Astrocyte (in vitro differentiated cells and primary cell): ENCODE data around the gene USP34. TPM values are rescaled to one million over a fixed set of nuclear protein-coding genes. Genes with fewer than 3 reads are reported as not detected.

ENCODE experiments used
- DNase-seq: peaks from one replicate; pipeline ENCODE4 v3.0.0-alpha.2; 2010; ENCODE audit warnings: low read depth
- FAIRE-seq: peaks from 2 replicates; lab custom pipeline; 2011; peaks lifted over from hg19 to GRCh38; lab: Jason Lieb, UNC
- H2AFZ ChIP-seq: 2 replicates; pipeline ENCODE4 v1.6.0; 2012; ENCODE audit warnings: low read depth, low read length, inconsistent platforms
- H3K27ac ChIP-seq: 2 replicates; pipeline ENCODE4 v1.5.1; 2011; ENCODE audit warnings: low read depth, low read length, inconsistent platforms
- H3K27me3 ChIP-seq: 2 replicates; pipeline ENCODE4 v1.6.0; 2011; ENCODE audit warnings: low read length, inconsistent platforms; ENCODE audit not compliant: insufficient read depth
- H3K36me3 ChIP-seq: 2 replicates; pipeline ENCODE4 v1.5.1; 2011; ENCODE audit warnings: low read length, inconsistent platforms; ENCODE audit not compliant: insufficient read depth
- H3K4me1 ChIP-seq: 2 replicates; pipeline ENCODE4 v1.5.1; 2011; ENCODE audit warnings: low read length, inconsistent platforms; ENCODE audit not compliant: insufficient read depth
- H3K4me2 ChIP-seq: 2 replicates; pipeline ENCODE4 v1.6.0; 2012; ENCODE audit warnings: low read length, inconsistent platforms
- H3K4me3 ChIP-seq: 2 replicates; pipeline ENCODE4 v1.5.1; 2011; ENCODE audit warnings: low read depth, mild to moderate bottlenecking, low read length, inconsistent platforms; ENCODE audit not compliant: insufficient read depth
- H3K79me2 ChIP-seq: 2 replicates; pipeline ENCODE4 v1.6.0; 2012; ENCODE audit warnings: mild to moderate bottlenecking, low read length, inconsistent platforms; ENCODE audit not compliant: insufficient read depth
- H3K9ac ChIP-seq: 2 replicates; pipeline ENCODE4 v1.6.0; 2012; ENCODE audit warnings: mild to moderate bottlenecking, low read length, inconsistent platforms
- H3K9me3 ChIP-seq: 2 replicates; pipeline ENCODE4 v1.5.1; 2012; ENCODE audit warnings: low read depth, mild to moderate bottlenecking, low read length, inconsistent platforms; ENCODE audit not compliant: insufficient read depth
- H4K20me1 ChIP-seq: 2 replicates; pipeline ENCODE4 v1.6.0; 2012; ENCODE audit warnings: low read length, inconsistent platforms; ENCODE audit not compliant: insufficient read depth
- H3K27ac Mint-ChIP-seq: one replicate; pipeline ENCODE4 v1.8.0; 2021; ENCODE audit warnings: mild to moderate bottlenecking, mixed read lengths; ENCODE audit not compliant: unreplicated experiment
- H3K27me3 Mint-ChIP-seq: one replicate; pipeline ENCODE4 v1.8.0; 2021; ENCODE audit warnings: low read depth, mixed read lengths; ENCODE audit not compliant: unreplicated experiment
- H3K36me3 Mint-ChIP-seq: one replicate; pipeline ENCODE4 v1.8.0; 2021; ENCODE audit warnings: low read depth, mixed read lengths; ENCODE audit not compliant: unreplicated experiment
- H3K4me1 Mint-ChIP-seq: one replicate; pipeline ENCODE4 v1.8.0; 2021; ENCODE audit warnings: low read depth, mixed read lengths; ENCODE audit not compliant: unreplicated experiment
- H3K4me3 Mint-ChIP-seq: one replicate; pipeline ENCODE4 v1.8.0; 2021; ENCODE audit warnings: mild to moderate bottlenecking, moderate library complexity, mixed read lengths; ENCODE audit not compliant: unreplicated experiment
- H3K9me3 Mint-ChIP-seq: one replicate; pipeline ENCODE4 v1.8.0; 2021; ENCODE audit warnings: mild to moderate bottlenecking, mixed read lengths; ENCODE audit not compliant: unreplicated experiment
- EZH2 ChIP-seq: IDR thresholded peaks from 2 replicates; pipeline ENCODE4 v1.6.1; 2012; ENCODE audit warnings: mild to moderate bottlenecking, low read length, inconsistent platforms; ENCODE audit not compliant: insufficient read depth
- total RNA-seq: library from RNA; stranded (reverse); gene quantifications from 2 replicates; pipeline ENCODE4 v1.2.1, GENCODE V29; 2021
- TF ChIP-seq, protein P1 (sequence below): IDR thresholded peaks from 2 replicates; pipeline ENCODE4 v1.5.1; 2011; ENCODE audit warnings: low read depth, mild to moderate bottlenecking, inconsistent platforms, low read length, moderate library complexity; ENCODE audit not compliant: insufficient read depth

Gene USP34
- total RNA-seq, 1 donor from 2014 or later: 99.9 TPM

DNA sequence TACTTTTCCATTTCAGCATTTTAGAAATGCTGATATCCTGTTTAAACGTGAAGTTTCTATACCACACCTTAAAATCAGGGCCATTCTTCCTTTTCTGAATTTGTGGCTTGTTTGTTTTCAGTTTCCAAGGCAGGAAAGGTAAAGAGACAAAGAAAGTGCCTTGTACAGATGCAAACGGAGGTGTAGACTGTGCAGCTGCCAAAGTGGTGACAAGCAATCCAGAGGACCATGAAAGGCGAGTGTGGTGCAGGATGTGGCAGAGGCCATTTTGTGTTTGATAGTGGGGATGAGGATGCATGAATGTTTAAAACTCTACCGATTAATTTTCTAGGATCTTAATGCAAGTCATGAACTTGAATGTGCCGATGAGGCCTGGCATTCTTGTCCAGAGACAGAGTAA, 308.2 kb downstream of the USP34 start:
- TF ChIP-seq EZH2: no peak
- TF ChIP-seq, protein P1, sequence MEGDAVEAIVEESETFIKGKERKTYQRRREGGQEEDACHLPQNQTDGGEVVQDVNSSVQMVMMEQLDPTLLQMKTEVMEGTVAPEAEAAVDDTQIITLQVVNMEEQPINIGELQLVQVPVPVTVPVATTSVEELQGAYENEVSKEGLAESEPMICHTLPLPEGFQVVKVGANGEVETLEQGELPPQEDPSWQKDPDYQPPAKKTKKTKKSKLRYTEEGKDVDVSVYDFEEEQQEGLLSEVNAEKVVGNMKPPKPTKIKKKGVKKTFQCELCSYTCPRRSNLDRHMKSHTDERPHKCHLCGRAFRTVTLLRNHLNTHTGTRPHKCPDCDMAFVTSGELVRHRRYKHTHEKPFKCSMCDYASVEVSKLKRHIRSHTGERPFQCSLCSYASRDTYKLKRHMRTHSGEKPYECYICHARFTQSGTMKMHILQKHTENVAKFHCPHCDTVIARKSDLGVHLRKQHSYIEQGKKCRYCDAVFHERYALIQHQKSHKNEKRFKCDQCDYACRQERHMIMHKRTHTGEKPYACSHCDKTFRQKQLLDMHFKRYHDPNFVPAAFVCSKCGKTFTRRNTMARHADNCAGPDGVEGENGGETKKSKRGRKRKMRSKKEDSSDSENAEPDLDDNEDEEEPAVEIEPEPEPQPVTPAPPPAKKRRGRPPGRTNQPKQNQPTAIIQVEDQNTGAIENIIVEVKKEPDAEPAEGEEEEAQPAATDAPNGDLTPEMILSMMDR: no peak
- Histone ChIP-seq H3K9ac (no peak overlapping the region), H3K27me3 (no peaks in the 10 kb centered on the region), H3K79me2 (no peaks in the 10 kb centered on the region), H2AFZ (no peak overlapping the region), H3K9me3 (no peaks in the 10 kb centered on the region), H3K27ac (no peak overlapping the region), H3K4me2 (no peak overlapping the region), H3K4me1 (no peaks in the 10 kb centered on the region), H3K36me3 (peaks cover 3% of the 10 kb centered on the region), H4K20me1 (no peaks in the 10 kb centered on the region), H3K4me3 (no peak overlapping the region)
- no peak overlapping the region for H3K4me3 Mint-ChIP-seq
- no peaks in the 10 kb centered on the region for H3K4me1 Mint-ChIP-seq
- no peaks in the 10 kb centered on the region for H3K27me3 Mint-ChIP-seq
- H3K36me3 Mint-ChIP-seq: peaks cover 30% of the 10 kb centered on the region
- peaks cover 4% of the 10 kb centered on the region for H3K9me3 Mint-ChIP-seq
- no peak overlapping the region for H3K27ac Mint-ChIP-seq
- FAIRE-seq (no peak), DNase-seq (no peak)

DNA sequence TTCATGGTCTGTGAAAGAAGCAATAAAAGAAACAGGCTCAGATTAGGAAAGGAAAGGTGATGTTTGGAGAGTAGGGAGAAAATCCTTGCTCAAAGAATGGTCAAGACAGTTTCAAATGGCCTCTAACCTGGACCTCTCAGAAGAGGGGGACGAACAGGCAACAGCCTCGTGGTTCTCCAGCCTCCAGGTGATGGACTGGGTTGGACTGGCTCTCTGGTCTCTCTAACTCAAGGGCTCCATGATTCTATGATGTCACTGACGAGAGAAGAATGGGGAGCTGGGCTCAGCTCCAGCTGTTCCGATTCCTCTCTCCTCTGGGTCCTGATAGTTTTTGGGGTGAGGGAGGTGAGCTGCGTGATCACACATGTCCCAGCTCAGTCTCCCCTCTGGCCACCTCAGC, 309.0 kb downstream of the USP34 start, which contains the start of gene C2orf74:
TSS of gene C2orf74 (plus strand) at position 301 of the 400 bp plus-strand sequence. CDS start 327 bp downstream, outside the sequence.
- Histone ChIP-seq H3K4me1 (no peaks in the 10 kb centered on the region), H3K79me2 (no peaks in the 10 kb centered on the region), H3K9me3 (no peaks in the 10 kb centered on the region), H3K36me3 (peaks cover 3% of the 10 kb centered on the region), H2AFZ (no peak within 1 kb of the TSS), H3K4me3 (no peak within 1 kb of the TSS), H3K9ac (no peak within 1 kb of the TSS), H3K27ac (no peak within 1 kb of the TSS), H3K4me2 (no peak within 1 kb of the TSS), H4K20me1 (no peaks in the 10 kb centered on the region), H3K27me3 (no peaks in the 10 kb centered on the region)
- no peak within 1 kb of the TSS for H3K4me3 Mint-ChIP-seq
- no peak within 1 kb of the TSS for H3K27ac Mint-ChIP-seq
- no peak for TF ChIP-seq EZH2
- FAIRE-seq (no peak), DNase-seq (no peak)
- H3K36me3 Mint-ChIP-seq: peaks cover 26% of the 10 kb centered on the region
- no peaks in the 10 kb centered on the region for H3K27me3 Mint-ChIP-seq
- no peaks in the 10 kb centered on the region for H3K4me1 Mint-ChIP-seq
- H3K9me3 Mint-ChIP-seq: peaks cover 4% of the 10 kb centered on the region

DNA sequence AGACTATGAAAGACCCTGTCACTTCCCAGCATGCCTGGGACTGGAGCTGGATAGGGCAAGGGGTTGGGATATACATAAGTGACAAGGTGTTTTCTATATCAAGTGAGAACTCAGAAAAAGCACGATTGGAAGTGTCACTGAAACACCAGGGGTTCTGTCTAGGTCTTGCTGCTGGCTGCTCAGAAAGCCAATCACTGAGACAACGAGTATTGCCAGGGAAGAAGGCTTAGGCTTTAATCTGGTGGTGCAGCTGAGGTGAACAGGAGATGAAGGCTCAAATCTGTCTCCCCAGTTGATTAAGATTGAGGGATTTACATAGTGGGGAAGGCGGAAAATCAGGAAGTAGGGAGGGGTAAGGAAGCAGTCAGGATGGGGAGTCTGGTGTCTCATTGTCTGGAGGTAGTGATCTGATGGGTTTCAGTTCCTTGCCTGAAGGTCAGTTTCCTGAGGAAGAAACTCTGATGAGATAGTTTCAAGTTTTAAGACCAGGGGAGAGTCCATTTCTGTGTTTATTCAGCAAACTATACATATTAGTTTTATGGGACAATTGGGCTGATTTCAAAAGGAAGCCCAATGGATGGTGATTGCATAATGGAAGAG, 312.4 kb downstream of the USP34 start:
- no peak overlapping the region for H3K4me2 ChIP-seq
- no peaks in the 10 kb centered on the region for H3K4me1 ChIP-seq
- H4K20me1 ChIP-seq: no peaks in the 10 kb centered on the region
- Mint-ChIP-seq H3K36me3 (peaks cover 21% of the 10 kb centered on the region), H3K4me3 (no peak overlapping the region), H3K4me1 (no peaks in the 10 kb centered on the region), H3K9me3 (peaks cover 4% of the 10 kb centered on the region), H3K27ac (no peak overlapping the region), H3K27me3 (no peaks in the 10 kb centered on the region)
- no peak overlapping the region for H3K4me3 ChIP-seq
- no peaks in the 10 kb centered on the region for H3K79me2 ChIP-seq
- no peaks in the 10 kb centered on the region for H3K27me3 ChIP-seq
- DNase-seq: no peak
- no peak overlapping the region for H3K9ac ChIP-seq
- TF ChIP-seq, protein P1: no peak
- TF ChIP-seq EZH2: no peak
- H2AFZ ChIP-seq: no peak overlapping the region
- H3K36me3 ChIP-seq: no peaks in the 10 kb centered on the region
- no peak for FAIRE-seq
- no peaks in the 10 kb centered on the region for H3K9me3 ChIP-seq
- no peak overlapping the region for H3K27ac ChIP-seq
